ENCODE measurements around the gene PDCD2. TPM values are rescaled to one million over a fixed set of nuclear protein-coding genes. Genes with fewer than 3 reads are reported as not detected.
"Not testable (repeated sequence)": the region's sequence is repeated elsewhere in the genome, so short reads cannot be mapped to it uniquely, and the experiment has no call there.

The PDCD2 gene
- total RNA-seq, 2 donors from 2014 or later: 48.2 to 49.5 TPM

GRCh38 chr6:170535004-170535403 lies 49.4 kb downstream of the PDCD2 start:
- H3K9me3 ChIP-seq (ENCODE audit: control insufficient read depth, low read length, poor library complexity, severe bottlenecking): no peaks in the 10 kb centered on the region
- Mint-ChIP-seq H3K27me3 (no peaks in the 10 kb centered on the region), H3K36me3 (ENCODE audit: low read depth) (peaks cover 7% of the 10 kb centered on the region), H3K4me3 (no peak overlapping the region), H3K4me1 (peaks cover 12% of the 10 kb centered on the region), H3K27ac (no peak overlapping the region)
- ATAC-seq: no peak
- no peak for DNase-seq

- DNase-seq (no peak), ATAC-seq (no peak)
- Mint-ChIP-seq H3K27ac (no peak overlapping the region), H3K27me3 (no peaks in the 10 kb centered on the region), H3K4me3 (no peak overlapping the region), H3K36me3 (ENCODE audit: low read depth) (peaks cover 7% of the 10 kb centered on the region), H3K4me1 (peaks cover 9% of the 10 kb centered on the region)
- no peaks in the 10 kb centered on the region for H3K9me3 ChIP-seq (ENCODE audit: control insufficient read depth, low read length, poor library complexity, severe bottlenecking)
Measured at GRCh38 chr6:170533792-170534191, 50.6 kb downstream of the PDCD2 start.

- H3K36me3 Mint-ChIP-seq (ENCODE audit: low read depth): peaks cover 7% of the 10 kb centered on the region
- peaks cover 8% of the 10 kb centered on the region for H3K4me1 Mint-ChIP-seq
- H3K27me3 Mint-ChIP-seq: no peaks in the 10 kb centered on the region
- DNase-seq: no peak
- no peak overlapping the region for H3K4me3 Mint-ChIP-seq
- no peak overlapping the region for H3K27ac Mint-ChIP-seq
- H3K9me3 ChIP-seq (ENCODE audit: control insufficient read depth, low read length, poor library complexity, severe bottlenecking): no peaks in the 10 kb centered on the region
- no peak for ATAC-seq
Measured at GRCh38 chr6:170532867-170533488, 51.5 kb downstream of the PDCD2 start.

GRCh38 chr6:170529839-170530469 lies 54.5 kb downstream of the PDCD2 start:
- Mint-ChIP-seq H3K27me3 (peaks cover 6% of the 10 kb centered on the region), H3K27ac (no peak overlapping the region), H3K4me1 (no peaks in the 10 kb centered on the region), H3K36me3 (ENCODE audit: low read depth) (peaks cover under 1% of the 10 kb centered on the region), H3K4me3 (no peak overlapping the region)
- ATAC-seq (peak; percentile 84), DNase-seq (peak; percentile 32 to 50 (median 38))
- H3K9me3 ChIP-seq (ENCODE audit: control insufficient read depth, low read length, poor library complexity, severe bottlenecking): no peaks in the 10 kb centered on the region

- not testable (repeated sequence) for ATAC-seq; H3K36me3 Mint-ChIP-seq (ENCODE audit: low read depth); DNase-seq; H3K9me3 ChIP-seq (ENCODE audit: control insufficient read depth, low read length, poor library complexity, severe bottlenecking); H3K4me1 Mint-ChIP-seq; H3K4me3 Mint-ChIP-seq; H3K27ac Mint-ChIP-seq
- H3K27me3 Mint-ChIP-seq: peaks cover 20% of the 10 kb centered on the region
Measured at GRCh38 chr6:170527995-170528394, 56.4 kb downstream of the PDCD2 start.

- H3K9me3 ChIP-seq (ENCODE audit: control insufficient read depth, low read length, poor library complexity, severe bottlenecking): no peaks in the 10 kb centered on the region
- Mint-ChIP-seq H3K4me3 (no peak overlapping the region), H3K27me3 (peaks cover 36% of the 10 kb centered on the region), H3K4me1 (no peaks in the 10 kb centered on the region), H3K27ac (no peak overlapping the region), H3K36me3 (ENCODE audit: low read depth) (peaks cover 2% of the 10 kb centered on the region)
- ATAC-seq (no peak), DNase-seq (no peak)
Measured at GRCh38 chr6:170525795-170526194, 58.6 kb downstream of the PDCD2 start.

Other genes with a start within 250 kb of the PDCD2 start
- 10 to 100 TPM; 88.0 to 98.7 TPM for gene PSMB1, start 31.3 kb downstream of the PDCD2 start, total RNA-seq
- gene TBP, start 30.3 kb downstream of the PDCD2 start, total RNA-seq: 10 to 100 TPM; 14.0 to 14.4 TPM

All from T-helper 17 cell (primary cell).